GM21825 (cell line): ENCODE data around the gene TNFAIP1.
A peak's percentile ranks its signal among the peaks of the same experiment; 100 is the strongest.
"Not testable (repeated sequence)": the region's sequence is repeated elsewhere in the genome, so short reads cannot be mapped to it uniquely, and the experiment has no call there.

Source experiments
- ATAC-seq: cut with Tn5 transposase; IDR thresholded peaks from one replicate; pipeline ENCODE4 v1.9.1; 2021; ENCODE audit warnings: mild to moderate bottlenecking, moderate library complexity; ENCODE audit not compliant: unreplicated experiment

Gene TNFAIP1, protein sequence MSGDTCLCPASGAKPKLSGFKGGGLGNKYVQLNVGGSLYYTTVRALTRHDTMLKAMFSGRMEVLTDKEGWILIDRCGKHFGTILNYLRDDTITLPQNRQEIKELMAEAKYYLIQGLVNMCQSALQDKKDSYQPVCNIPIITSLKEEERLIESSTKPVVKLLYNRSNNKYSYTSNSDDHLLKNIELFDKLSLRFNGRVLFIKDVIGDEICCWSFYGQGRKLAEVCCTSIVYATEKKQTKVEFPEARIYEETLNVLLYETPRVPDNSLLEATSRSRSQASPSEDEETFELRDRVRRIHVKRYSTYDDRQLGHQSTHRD

GRCh38 chr17:28335201-28335958, at the start of gene TNFAIP1, which contains the start of gene IFT20:
TNFAIP1 (plus strand) TSS chr17:28335761; CDS start chr17:28339522, 3,761 bp downstream.
IFT20 (minus strand) TSS chr17:28335472; CDS start chr17:28331985, 3,487 bp downstream.
- ATAC-seq = peak; percentile 94

DNA sequence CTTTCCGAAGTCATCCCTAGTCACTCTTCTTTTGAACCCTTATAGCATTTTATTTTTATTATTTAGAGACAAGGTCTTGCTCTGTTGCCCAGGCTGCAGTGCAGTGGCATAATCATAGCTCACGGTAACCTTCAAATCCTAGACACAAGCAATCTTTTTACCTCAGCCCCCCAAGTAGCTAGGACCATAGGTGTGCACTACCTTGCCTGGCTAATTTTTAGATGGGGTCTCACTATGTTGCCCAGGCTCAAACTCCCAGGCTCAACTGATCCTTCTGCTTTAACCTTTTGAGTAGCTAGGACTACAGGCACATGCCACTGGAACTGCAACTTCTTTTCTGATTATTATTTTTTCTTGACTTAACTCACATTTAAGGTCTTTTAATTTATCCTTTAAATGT, 49.6 kb upstream of the TNFAIP1 start:
- ATAC-seq = no peak

GRCh38 chr17:28290703-28291102, 44.9 kb upstream of the TNFAIP1 start:
- no peak for ATAC-seq

DNA sequence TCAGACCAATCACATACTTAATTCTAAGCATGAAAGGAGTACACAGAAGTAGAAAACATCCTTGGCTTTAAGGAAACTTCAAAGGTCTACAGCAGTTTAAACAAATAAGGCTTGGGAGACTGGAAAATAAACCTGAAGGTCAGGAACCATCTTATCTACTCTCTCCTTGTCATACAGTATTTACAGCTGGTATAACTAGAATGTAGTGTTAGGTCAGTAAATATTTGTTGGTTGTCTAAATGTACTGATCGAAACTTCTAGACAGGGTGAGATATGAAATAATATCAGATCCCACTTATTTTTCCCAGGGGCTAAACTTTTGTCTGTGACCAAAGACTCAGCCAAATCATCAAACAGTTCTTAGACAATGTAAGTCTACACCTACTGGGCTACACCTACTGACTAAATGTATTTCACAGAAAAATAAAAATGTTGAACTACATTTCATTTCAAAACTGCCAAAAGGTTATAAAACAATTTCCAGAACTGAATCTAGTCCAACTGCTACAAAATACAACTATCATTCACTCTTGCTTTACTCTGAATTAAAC, 43.7 kb upstream of the TNFAIP1 start:
- ATAC-seq = no peak

GRCh38 chr17:28292878-28293277, 42.7 kb upstream of the TNFAIP1 start:
- ATAC-seq = not testable (repeated sequence)

DNA sequence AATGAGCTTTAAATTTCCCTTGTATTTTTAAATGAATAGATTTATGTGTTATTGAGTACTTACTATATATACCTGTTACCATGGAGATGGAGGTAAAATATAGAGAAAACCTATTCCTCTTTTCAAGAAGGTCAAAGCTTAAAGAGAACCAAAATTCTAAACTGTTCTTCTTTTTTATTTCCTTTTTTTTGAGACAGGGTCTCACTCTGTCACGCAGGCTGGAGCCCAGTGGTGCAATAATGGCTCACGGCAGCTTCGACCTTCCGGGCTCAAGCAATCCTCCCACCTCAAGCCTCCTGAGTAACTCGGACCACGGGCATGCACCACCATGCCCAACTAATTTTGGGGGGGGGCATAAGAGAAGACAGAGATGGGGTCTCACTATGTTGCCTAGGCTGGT, 41.6 kb upstream of the TNFAIP1 start:
- no peak for ATAC-seq

GRCh38 chr17:28295677-28296578, 39.6 kb upstream of the TNFAIP1 start:
- ATAC-seq = no peak

DNA sequence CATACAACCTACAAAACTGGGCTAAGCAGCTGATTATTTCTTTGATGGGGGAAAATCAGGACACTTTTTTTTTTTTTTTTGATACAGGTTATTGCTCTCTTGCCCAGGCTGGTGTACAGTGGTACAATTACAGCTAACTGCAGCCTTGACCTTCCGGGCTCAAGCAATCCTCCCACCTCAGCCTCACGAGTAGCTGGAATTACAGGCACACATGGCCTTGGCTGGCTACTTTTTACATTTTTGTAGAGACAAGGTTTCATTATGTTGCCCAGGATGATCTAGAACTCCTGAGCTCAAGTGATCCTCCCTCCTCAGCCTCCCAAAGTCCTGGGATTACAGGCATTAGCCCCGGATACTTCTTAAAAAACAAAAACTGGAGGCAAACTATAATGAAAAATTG, 37.1 kb upstream of the TNFAIP1 start:
- ATAC-seq = no peak

GRCh38 chr17:28306954-28307401, 28.6 kb upstream of the TNFAIP1 start:
- ATAC-seq = no peak

DNA sequence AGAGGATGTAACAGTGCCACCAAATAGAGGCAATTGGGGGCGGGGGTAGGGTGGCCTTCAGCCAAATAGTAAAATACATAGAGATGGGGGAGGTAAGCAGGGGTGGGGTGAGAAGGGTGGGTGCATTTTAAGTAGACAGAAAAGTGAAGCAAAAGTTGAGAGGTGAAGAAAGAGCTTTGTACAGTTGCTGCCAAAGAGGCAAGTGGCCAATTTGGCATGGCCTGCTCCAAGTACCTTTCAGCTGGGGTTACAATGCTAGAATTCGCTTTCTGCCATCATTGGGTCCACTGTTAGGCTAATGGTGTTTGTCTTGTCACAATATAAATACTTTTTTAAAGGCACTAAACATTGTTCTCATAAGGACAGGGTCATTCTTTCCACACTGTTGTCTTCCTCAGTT, 21.7 kb upstream of the TNFAIP1 start:
- no peak for ATAC-seq

- no peak for ATAC-seq
Measured at GRCh38 chr17:28315846-28316705, 19.5 kb upstream of the TNFAIP1 start.

DNA sequence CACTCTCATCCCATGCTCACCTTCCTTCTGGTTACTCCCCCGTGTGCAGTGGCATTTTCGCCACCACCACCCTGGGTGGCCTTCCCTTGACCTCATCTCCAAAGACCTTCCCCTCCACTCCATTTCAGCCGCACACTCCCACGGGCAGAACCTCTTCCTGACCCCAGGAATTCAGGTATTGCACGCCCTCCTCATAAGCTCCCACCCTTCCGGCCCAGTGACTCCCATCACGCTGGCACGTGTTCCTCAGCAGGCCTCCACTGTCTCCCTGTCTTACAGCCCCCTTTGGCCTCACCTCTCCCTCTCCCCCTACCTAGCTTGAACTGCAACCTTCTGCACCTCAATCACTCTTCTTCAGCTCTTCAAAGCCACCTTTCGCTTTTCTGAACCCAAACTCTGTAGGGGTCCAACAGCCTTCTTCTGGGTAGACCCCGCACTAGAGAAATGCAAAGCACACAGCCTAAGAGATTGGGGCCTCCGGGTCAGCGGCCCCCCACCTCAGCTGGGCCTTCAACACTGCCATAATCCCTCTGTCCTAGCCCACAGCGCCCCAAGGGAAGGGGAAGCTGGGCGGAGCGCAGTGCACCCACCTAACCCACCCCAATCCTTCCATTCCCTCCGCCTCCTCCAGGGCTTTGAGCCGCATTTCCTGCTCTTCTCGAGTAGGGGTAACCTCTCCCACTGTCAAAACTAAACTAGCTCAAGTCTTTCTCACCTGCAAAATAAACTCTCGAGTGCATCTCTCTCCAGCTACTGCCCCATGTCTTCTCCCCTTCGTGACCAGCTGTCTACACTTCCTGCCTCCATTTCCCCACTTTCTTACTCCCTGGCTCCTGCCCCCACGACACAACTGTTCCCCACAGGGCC, 18.2 kb upstream of the TNFAIP1 start:
- ATAC-seq = no peak

DNA sequence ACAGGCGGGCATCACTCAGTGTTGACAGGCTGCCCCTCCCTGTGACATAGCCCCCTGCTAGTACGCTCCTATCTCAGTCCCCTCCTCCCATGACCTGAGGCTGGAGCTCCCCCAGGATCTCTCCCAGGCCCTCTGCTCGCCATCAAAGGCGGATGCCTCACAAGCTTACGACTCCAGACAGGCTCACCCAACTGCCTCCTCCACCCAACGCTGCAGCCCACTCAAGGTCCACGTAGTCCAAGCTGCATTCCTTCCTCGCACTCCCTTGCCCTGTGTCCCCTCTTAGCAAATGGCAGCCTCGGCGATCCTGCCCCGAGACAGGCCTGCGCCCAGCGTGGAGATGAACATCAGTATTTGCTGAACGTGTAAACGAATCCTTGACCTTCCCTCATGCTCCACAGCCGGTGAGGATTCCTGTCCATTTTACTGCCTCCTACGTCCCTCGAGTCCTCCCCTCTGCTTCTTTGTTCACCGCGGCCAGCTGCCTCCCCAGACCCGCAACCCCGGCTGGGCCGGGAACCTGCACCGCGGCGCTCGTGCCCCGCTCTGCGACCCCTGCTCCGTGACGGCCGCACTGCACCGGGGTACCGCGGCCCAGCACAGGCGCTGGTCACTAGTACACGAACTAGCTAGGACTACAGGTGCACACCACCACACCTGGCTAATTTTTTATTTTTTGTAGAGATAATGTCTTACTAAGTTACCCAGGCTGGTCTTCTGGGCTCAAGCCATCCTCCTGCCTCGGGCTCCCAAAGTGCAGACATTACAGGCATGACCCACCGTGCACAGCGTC, 17.4 kb upstream of the TNFAIP1 start:
- peak; percentile 1 for ATAC-seq

DNA sequence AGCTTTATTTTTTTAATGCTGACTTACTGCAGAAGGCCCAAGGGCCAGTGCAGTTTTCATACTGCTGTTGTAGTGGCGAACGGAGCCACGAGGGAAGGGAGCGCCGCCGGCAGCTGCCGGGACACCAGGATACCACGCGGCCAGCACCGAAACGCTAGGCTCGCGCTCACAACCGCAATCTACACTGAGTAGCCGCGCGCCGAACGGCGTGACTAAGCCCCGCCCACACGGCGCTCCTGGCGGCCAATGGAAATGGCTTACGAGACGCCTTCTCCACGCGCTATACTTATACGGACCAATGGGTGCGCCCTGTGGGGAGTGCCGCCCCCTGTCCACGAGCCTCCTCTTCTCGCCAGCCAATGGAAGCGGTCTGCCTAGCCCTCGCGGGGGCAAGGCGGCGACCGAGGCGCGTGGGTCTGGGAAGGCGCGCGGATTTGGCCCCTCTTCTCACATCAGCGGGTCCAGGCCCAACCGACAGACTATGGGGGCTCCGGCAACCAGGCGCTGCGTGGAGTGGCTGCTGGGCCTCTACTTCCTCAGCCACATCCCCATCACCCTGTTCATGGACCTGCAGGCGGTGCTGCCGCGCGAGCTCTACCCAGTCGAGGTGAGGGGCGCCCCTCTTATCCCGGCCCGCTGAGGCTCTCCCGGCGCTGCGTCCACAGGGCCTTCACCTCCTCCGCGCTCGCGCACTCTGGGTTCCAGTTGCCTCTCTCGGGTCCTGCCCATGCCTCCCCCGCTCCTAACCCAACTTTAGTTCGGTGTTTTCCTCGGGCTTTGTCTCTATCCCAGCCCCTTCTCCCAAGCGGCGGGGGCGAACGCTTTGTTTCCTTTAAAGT, 16.6 kb upstream of the TNFAIP1 start, which contains the start of gene TMEM97:
TMEM97 (plus strand) TSS at position 442 of the 839 bp plus-strand sequence; CDS start at position 482, 40 bp downstream.
- ATAC-seq = peak; percentile 85

DNA sequence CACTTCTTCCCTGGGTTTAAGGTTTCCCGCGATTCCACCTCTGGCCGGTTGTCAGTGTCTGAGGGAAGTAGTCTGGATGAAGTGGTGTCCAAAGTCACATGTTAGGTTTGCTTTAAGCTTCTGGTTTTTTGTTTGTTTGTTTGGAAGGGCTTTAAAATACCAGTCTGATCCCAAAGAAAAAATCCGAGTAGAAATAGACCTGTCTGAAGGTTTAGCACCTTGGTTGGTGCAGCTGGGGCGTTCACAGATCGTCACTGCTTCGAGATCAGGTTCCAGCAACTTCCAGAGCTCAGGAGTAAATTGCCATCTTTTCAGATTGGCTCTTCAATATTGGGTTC, 16.0 kb upstream of the TNFAIP1 start:
- no peak for ATAC-seq

DNA sequence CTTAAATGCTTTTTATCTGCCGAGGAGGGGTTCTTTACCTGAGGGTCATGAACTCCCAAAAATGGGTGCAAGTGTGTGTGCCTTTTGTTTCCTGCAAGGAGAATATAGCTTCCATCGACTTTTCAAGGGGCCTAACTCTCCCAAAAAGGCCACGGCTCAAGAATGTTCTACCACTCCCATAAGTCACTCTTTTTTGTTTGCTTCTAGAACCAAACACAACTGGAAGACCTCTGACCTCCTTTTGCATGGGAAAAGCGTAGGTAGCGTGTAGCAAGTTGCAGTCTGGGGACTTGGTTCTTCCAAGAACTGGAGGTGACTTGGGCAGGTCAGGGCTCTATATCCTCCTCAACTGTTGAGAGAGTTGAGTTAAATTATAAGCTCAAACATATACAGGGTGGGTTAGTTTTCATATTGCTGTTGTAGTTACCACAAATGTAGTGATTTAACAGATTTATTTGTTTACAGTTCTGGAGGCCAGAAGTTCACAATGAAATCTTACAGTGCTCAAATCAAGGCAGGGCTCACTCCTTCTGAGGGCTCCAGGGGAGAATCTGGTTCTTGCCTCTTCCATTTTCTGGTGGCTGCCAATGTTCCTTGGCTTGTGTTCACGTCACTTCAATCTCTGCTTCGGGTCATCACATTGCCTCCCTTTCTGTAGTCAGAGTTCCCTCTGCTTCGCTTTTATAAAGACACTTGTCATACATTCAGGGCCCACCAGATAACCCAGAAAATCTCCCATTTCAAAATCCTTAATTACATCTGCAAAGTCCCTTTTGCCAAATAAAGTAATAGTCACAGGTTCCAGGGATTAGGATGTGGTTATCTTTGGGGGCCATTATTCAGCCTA, 15.1 kb upstream of the TNFAIP1 start:
- no peak for ATAC-seq
